Esophagus muscularis mucosa (tissue), 4 donors: ENCODE data around the gene KLF6. TPM values are rescaled to one million over a fixed set of nuclear protein-coding genes. Genes with fewer than 3 reads are reported as not detected.

ENCODE experiments used
- DNase-seq: peaks from one replicate; pipeline ENCODE4 v3.0.0-alpha.2; 2017; ENCODE audit errors: extremely low spot score
- H3K27ac ChIP-seq, 4 donors: fragments of 200-600 bp; sonication (generic); replicated peaks in 1 of 4; 1 replicate in 3 of 4; 2 replicates in 1 of 4; pipeline ENCODE4 v1.5.1; 2016 to 2019; ENCODE audit warnings: mild to moderate bottlenecking in 1 of 4
- H3K27me3 ChIP-seq, 4 donors: fragments of 200-600 bp; sonication (generic); one replicate each; pipeline versions ENCODE4 v1.5.1 to v1.6.0; 2016 to 2019
- H3K36me3 ChIP-seq, 4 donors: fragments of 200-600 bp; sonication (generic); one replicate each; pipeline ENCODE4 v1.5.1; 2016 to 2019
- H3K4me1 ChIP-seq, 4 donors: fragments of 200-600 bp; sonication (generic); one replicate each; pipeline ENCODE4 v1.5.1; 2016 to 2019
- H3K4me3 ChIP-seq, 4 donors: fragments of 200-600 bp; sonication (generic); 1 replicate in 2 of 4; 2 replicates in 2 of 4; pipeline ENCODE4 v1.5.1; 2016 to 2019; ENCODE audit warnings: mild to moderate bottlenecking in 4 of 4, moderate library complexity in 1 of 4
- H3K9me3 ChIP-seq, 4 donors: fragments of 200-600 bp; sonication (generic); 1 replicate in 3 of 4; 2 replicates in 1 of 4; pipeline ENCODE4 v1.5.1; 2016 to 2019
- EP300 ChIP-seq: sonication (generic); formaldehyde crosslinking; IDR thresholded peaks from one replicate; pipeline ENCODE4 v1.6.1; 2017; ENCODE audit warnings: antibody characterized with exemption
- POLR2A ChIP-seq: fragments of 450-650 bp; IDR thresholded peaks from one replicate; pipeline ENCODE4 v1.6.1; 2017; ENCODE audit warnings: antibody characterized with exemption, moderate library complexity, mild to moderate bottlenecking, low read depth
- POLR2AphosphoS5 ChIP-seq, 2 donors: sonication (generic); formaldehyde crosslinking; IDR thresholded peaks; one replicate each; pipeline ENCODE4 v1.6.1; 2017; ENCODE audit warnings: antibody characterized with exemption in 2 of 2
- WGBS: methylation state at CpG from one replicate; pipeline ENCODE4 v1.1.5; 2018; 5-methylcytosine and 5-hydroxymethylcytosine counted together
- intact Hi-C: fragments of 100-400 bp; cut with DNase I; formaldehyde crosslinking; loops from one replicate; pipeline ENCODE4 v1.15.1; 2023
- total RNA-seq, 4 donors: library from RNA; depleted of rRNA; stranded (reverse); fragments of >200 nt; gene quantifications; one replicate each; pipeline versions ENCODE4 v1.1.0 to v1.2.1, GENCODE V29; 2016
- TF ChIP-seq, protein P1 (sequence below), 3 experiments: fragments of 200-600 bp in 2 of 3; fragments of 450-650 bp in 1 of 3; sonication (generic) in 2 of 3; IDR thresholded peaks; one replicate each; pipeline ENCODE4 v1.5.1; 2017 to 2019; ENCODE audit warnings: antibody characterized with exemption in 3 of 3, mild to moderate bottlenecking in 2 of 3, moderate library complexity in 1 of 3

The KLF6 gene
- total RNA-seq, 4 donors from 2014 or later: 114 to 145 (median 123) TPM

DNA sequence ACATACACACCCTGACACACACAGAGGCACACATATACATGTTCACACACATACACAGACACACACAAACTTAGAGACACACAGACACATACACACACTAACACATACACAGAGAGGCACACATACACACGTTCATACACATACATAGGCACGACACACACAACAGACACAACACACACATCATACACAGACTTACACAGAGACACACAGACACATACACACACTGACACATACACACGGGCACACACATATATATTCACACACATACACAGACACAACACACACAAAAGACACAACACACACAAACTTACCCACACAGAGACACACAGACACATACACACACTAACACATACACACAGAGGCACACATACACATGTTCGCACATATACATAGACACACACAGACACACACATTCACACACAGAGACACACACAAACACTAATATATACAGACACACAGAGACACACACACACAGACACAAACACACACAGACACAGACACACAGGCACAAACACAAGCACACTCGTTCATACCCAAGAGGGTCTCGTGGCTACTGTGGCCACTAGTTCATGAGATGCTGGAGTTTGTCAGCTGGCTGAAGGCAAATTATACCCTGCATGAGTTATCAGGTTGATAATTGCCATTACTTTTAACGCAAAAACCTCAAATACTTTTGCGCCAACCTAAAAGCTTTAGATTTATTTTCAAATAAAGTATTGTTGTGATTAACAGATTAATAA, 17.7 kb upstream of the KLF6 start:
- H3K27me3 ChIP-seq: no peaks in the 10 kb centered on the region
- no peak overlapping the region for H3K4me3 ChIP-seq
- H3K36me3 ChIP-seq: no peaks in the 10 kb centered on the region
- intact Hi-C loops: no loop called here
- H3K27ac ChIP-seq: no peak overlapping the region
- WGBS: 98% methylated on average over 8 of the region's 8 CpGs
- H3K9me3 ChIP-seq: no peaks in the 10 kb centered on the region
- TF ChIP-seq POLR2AphosphoS5 (IDR thresholded peaks at IDR 0.05) (no peak), EP300 (no peak), POLR2A (no peak)
- TF ChIP-seq, protein P1, sequence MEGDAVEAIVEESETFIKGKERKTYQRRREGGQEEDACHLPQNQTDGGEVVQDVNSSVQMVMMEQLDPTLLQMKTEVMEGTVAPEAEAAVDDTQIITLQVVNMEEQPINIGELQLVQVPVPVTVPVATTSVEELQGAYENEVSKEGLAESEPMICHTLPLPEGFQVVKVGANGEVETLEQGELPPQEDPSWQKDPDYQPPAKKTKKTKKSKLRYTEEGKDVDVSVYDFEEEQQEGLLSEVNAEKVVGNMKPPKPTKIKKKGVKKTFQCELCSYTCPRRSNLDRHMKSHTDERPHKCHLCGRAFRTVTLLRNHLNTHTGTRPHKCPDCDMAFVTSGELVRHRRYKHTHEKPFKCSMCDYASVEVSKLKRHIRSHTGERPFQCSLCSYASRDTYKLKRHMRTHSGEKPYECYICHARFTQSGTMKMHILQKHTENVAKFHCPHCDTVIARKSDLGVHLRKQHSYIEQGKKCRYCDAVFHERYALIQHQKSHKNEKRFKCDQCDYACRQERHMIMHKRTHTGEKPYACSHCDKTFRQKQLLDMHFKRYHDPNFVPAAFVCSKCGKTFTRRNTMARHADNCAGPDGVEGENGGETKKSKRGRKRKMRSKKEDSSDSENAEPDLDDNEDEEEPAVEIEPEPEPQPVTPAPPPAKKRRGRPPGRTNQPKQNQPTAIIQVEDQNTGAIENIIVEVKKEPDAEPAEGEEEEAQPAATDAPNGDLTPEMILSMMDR (IDR thresholded peaks at IDR 0.05): no peak
- H3K4me1 ChIP-seq: peaks cover 24 to 41% (median 34%) of the 10 kb centered on the region in 4 donors
- peak; percentile 47 for DNase-seq

DNA sequence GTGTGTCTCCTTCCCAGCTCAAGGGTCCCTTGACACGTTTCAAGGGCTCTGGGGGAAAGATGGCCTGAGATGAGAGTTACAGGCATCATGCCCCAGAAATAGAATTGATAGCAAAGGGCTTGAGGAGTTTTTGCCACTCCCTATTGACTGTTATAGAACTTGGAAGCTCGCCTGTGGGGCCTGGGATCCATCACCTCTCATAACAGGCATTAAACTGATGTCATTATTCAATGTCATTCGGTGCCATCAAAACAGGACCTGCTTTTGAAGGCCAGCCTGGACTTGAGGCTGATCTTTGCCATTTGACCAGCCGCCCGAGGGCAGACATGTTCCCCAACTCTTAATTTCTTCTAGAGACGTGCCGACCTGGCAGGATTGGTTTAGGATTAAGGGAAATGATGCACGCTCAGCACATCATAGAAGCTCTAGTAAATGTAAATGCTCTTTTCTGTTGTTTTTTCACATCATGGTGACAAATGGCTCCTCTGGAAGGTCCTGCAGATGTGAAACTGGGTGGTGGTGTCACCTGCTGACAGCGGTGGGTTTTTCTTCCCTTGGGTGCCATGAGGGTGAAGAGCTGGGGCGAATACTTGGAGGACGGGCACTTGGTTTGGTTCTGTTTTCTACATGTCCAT, 16.7 kb upstream of the KLF6 start:
- Histone ChIP-seq H3K27me3 (no peaks in the 10 kb centered on the region), H3K36me3 (no peaks in the 10 kb centered on the region), H3K27ac (no peak overlapping the region), H3K4me1 (peaks cover 14 to 30% (median 24%) of the 10 kb centered on the region in 4 donors), H3K9me3 (no peaks in the 10 kb centered on the region), H3K4me3 (no peak overlapping the region)
- 97% methylated on average over 11 of the region's 11 CpGs for WGBS
- no peak for DNase-seq
- TF ChIP-seq POLR2AphosphoS5 (IDR thresholded peaks at IDR 0.05): no peak
- TF ChIP-seq, protein P1 (IDR thresholded peaks at IDR 0.05): no peak
- no peak for TF ChIP-seq POLR2A
- TF ChIP-seq EP300: no peak
- intact Hi-C loops: no loop called here

DNA sequence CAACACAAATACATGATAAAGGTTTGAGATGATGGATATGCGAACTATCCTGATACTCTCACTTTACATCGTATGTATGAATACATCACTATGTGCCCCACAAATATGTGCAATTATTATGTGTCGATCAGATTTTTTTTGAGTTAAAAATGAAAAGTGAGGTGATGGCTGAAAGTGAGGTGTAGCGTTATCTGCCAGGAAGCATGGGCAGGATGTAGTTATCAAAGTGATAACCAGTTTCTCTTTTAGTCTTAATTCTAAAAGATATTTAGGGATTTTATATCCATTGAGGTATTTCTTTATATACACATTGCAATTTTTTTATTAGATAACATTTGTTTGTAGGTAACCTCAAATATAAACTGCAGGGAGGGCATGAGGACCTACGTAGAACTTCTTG, 15.6 kb upstream of the KLF6 start:
- Histone ChIP-seq H3K9me3 (no peaks in the 10 kb centered on the region), H3K27ac (no peak overlapping the region), H3K4me3 (no peak overlapping the region), H3K27me3 (no peaks in the 10 kb centered on the region), H3K36me3 (no peaks in the 10 kb centered on the region), H3K4me1 (peaks cover 3 to 20% (median 13%) of the 10 kb centered on the region in 4 donors)
- TF ChIP-seq POLR2AphosphoS5 (IDR thresholded peaks at IDR 0.05) (no peak), POLR2A (no peak)
- TF ChIP-seq, protein P1 (IDR thresholded peaks at IDR 0.05): no peak
- DNase-seq: no peak
- intact Hi-C loops: no loop called here
- 93% methylated on average over 5 of the region's 5 CpGs for WGBS

DNA sequence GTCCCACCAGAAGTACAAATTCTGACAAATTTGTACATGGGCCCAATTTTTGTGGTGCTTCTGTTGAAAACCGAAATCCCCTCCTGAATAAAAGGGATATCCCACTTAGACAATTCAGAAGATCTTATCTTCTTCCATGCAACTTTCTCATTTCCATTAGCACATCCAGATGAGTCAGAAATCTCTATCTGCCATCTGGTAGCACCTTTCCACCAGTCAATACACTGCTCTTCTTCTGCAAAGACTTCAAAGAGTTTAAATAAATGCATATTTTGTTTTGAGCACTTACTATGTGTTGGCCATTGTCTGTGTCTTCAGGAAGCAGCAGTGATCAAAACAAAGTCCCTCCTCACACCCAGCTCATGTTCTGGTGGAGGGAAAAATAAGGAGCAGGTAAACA, 12.7 kb upstream of the KLF6 start:
- Histone ChIP-seq H3K27me3 (no peaks in the 10 kb centered on the region), H3K4me3 (no peak overlapping the region), H3K27ac (no peak overlapping the region), H3K9me3 (peaks cover 0 to 9% (median 6%) of the 10 kb centered on the region in 4 donors), H3K36me3 (no peaks in the 10 kb centered on the region), H3K4me1 (peaks cover 0 to 5% (median 0%) of the 10 kb centered on the region in 4 donors)
- TF ChIP-seq POLR2A (no peak), EP300 (no peak), POLR2AphosphoS5 (IDR thresholded peaks at IDR 0.05) (no peak)
- TF ChIP-seq, protein P1 (IDR thresholded peaks at IDR 0.05): no peak
- intact Hi-C loops: no loop called here
- DNase-seq: no peak
- 59% methylated on average over 1 of the region's 1 CpG for WGBS
